Activated CD4-positive, alpha-beta T cell treated with anti-CD3 and anti-CD28 coated beads, Interleukin-2, amount 50 U/mL, for 4 hours (primary cell): ENCODE data around the gene SREBF2.
A peak's percentile ranks its signal among the peaks of the same experiment; 100 is the strongest.
"Not testable (repeated sequence)": the region's sequence is repeated elsewhere in the genome, so short reads cannot be mapped to it uniquely, and the experiment has no call there.

ENCODE experiments used
- DNase-seq, 2 experiments: peaks; one replicate each; pipeline ENCODE4 v3.0.0-alpha.2; 2020

SREBF2 gene

DNA sequence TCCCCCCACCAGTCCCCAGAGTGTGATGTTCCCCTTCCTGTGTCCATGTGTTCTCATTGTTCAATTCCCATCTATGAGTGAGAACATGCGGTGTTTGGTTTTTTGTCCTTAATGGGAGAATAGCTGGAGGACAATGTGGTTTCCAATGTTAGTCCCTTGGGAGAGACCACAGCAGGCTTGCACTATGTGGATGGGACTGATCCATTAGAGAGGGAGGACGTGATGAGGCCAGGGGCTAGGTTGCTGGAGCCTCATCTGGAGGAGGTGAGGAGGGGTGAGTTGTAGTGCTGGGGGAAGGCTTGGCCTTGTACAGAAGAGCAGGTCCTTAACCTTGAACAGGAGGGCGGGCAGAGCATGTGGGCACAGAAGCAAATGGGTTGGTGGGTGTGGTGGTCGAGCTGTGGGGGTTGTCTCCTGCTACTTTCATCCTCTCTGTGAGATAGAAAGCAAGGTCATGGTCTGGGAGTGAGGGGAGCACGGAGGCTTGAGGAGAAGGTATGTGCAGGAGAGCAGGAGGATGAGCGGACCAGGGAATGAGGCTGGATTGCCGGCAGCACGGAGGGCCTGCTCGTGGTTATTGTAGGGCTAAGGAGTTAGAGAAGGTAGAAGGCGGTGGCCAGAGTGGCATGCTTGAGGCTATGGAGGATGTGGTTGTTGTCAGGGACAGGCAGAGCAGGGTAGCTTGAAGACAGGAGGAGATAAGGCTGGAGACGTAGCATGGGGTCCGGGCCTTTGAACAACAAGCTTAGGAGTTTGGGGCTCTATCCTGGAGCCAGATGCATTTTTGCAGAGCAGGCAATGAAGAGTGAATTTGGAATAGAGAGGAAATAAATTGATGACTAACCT is 11.2 kb upstream of the SREBF2 start:
- no peak for DNase-seq

DNA sequence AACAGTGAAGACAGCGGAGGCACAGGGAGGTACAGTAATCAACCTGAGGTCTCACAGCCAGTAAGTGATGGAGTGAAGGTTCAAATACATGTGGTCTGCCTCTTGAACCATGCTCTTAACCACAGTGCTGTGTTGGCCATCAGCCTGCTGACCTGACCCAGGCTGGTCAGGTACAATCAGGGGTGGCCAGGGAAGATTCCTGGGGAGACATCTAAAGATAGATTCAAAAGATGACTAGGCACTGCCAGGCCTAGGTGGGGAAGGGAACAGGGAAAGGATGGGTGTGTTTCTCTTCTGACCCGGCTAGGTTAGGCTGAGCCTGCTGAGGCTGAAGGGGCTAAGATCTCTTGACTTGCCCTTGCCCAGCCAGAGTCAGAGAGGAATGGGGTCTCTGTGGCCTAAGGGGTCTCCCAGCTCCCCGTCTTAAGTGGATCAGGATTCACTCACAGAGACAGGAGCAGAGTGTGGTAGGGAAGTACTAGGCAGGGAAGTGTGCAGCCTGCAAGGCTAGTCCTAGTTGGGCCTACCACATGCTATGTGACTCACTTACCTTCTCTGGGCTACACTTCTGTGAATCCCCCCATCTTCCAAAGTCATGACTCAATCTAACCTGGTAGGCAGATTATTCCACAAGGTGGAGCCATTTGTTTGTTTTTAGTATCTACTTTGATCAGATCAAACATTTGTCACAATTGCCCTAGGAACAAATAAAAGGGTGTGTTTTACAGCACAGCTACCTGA is 10.4 kb upstream of the SREBF2 start:
- DNase-seq: peak; percentile 31 to 35

DNA sequence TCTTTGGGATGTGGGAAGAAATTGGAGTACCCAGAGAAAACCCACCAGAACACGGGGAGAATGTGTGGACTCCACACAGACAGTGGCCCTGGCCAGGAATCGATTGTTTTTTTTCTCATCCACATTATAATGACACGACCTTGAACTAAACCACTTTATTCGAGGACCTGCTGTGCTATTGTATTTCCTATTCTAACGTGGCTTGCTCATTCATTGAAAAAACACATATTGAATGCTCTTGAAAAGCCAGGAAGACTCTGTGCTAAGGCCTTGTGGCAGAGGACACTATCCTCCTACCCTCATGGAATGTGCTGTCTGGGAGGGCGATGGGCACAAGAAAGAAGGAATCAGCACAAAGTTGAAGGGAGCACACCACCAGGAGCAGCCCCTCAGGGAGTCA is 9.1 kb upstream of the SREBF2 start:
- DNase-seq: no peak

DNA sequence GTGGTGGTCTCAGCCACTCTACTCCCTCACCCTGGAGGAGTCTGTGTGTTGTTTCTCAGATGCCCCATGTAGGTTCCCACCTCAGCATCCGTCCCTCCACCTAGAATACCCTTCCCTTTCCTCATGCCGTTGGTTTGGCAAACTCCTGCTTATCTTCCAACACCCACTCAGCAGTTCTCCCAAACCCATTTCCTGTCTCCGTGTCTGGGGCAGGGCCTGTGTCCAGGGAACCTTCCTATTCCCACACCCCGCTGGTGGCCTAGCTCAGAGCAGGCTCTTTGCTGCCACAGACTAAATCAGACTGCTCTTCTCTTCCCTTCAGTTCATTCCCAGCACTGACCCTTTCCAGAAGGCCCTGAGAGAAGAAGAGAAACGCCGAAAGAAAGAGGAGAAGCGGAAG is 7.5 kb upstream of the SREBF2 start:
- DNase-seq: no peak

DNA sequence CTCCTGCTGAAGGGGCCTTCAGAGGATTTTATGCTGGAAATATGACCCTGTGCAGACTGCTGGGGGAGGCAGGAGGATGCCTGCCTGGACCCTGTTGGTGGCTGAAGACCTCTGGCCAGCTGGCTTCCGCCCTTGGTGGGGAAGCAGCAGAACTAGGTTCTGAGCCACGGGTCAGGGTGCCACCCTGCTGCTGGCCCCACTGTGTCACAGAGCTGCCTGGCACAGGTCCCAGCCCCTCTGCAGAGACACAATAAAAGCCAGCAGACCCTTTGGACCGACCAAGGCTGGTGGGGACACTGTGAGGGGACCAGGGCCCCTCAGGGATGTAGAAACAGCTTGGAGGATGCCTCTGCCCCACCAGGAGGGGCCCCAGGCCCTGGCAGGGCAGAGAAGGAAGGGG is 6.9 kb upstream of the SREBF2 start:
- DNase-seq: no peak

DNA sequence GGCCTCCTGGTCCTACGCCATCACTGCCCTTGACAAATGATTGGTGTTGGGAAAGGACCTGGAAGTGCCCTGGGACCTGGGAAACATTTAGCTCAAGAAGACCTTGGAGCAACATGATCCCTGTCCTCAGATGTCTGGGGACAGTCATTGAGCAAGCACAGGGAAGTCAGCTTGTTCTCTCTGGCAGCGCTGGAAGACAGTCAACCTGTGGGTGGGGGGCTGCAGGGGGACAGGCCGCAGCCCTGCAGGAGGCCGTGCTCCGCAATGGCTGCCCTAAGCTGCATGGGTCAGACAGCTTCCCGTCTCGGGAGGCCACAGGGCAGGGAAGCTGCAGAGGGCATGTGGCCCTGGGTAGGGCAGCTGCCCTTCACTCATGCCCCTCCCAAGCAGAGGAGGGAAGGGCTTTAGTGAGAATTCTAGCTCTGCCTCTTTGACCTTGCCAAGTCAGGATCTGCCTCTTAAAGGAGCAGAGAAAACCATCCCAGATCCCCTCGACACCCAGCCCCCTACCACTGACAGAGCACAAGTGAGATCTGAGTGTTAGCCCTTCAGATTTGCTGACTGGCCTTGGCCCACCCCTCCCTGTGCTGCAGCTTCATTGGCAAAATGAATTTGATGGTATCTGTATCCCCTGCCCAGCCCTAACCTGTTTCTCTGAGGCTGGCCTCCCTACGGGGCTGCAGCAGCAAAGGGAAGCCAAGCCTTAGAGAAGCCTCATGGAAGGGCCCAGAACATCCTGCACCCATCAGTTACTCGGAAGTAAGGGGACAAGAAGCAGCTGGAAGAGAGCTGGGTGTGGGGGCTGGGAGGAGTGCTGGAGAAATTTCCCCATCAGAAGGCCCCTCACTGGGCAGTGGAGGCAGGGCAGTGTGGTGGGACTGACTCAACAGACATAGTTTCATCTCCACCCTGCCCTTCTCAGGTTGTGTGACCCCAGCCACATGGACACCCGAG is 6.2 kb upstream of the SREBF2 start:
- DNase-seq: no peak

DNA sequence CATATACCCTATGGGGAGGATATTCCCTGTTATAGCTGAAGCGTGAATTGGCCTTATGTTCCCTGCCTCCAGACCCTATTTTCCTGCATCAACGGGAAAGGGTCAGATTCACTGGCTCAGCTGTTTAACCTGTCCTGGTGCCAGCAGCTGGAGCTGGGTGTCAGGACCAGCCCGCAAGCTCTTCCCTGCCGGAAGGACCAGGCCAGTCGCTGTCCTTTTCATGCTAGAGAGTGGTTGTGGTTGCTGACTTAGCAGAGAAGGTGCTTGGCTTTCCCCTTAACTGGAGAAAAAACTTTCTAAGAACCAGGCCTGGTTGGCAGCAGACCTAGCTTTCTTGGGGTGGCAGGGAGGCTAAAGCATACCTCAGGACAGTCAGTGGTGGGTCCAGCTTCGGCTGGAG is 5.2 kb upstream of the SREBF2 start:
- no peak for DNase-seq

DNA sequence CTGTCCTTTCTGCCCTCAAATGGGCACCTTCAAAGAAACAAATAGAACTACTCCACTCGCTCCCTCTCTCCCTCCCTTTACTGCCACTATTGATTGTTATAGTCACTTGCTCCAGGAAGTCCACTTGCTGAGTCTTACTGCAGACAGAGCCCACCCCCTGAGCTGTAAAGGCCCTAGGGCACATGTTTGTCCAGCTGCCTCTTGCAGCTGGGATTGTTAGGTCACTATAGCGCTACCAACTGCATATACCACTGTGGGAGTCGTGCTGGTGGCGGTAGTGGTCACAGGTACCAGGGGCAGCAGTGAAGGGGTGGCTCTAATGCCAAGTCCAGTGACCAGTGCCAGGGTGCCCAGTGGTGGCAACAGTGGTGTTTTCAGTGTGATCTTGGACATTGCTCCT is 4.4 kb upstream of the SREBF2 start:
- DNase-seq: no peak

DNA sequence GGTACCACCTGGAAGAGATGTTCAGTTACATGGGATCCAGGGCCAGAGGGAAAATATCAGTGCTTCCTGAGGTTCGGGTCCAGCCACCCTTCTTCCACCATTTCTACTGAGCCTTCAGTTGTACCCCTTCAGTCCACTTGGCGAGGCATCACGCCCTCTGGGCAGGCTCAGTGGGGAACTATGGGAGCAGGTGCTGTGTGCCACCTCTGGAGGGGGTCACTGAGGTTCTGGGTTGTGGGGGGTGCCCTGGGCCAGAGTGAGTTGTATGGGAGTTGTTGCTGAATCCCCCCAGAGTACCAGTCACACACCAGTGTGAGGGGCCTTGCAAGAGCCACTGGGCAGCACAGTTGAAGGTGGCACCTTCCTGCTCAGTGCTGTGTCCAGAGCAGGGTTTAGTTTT is 2.7 kb upstream of the SREBF2 start:
- DNase-seq: no peak

DNA sequence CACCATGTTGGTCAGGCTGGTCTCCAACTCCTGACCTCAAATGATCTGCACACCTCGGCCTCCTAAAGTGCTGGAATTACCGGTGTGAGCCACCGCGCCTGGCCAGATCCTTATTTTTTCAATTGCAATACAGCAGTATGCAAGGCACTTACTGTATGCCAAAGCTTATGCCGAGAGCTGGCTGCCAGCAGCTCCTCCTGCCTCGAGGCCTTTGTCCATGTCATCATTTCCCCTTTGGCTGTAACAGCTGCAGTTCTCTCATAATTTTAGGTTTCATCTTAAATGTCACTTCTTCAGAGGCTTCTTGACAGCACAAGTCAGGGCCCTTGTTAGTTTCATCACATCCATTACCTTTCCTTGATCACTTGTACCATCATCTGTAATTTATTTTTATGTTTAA is 1.5 kb upstream of the SREBF2 start:
- DNase-seq: no peak

DNA sequence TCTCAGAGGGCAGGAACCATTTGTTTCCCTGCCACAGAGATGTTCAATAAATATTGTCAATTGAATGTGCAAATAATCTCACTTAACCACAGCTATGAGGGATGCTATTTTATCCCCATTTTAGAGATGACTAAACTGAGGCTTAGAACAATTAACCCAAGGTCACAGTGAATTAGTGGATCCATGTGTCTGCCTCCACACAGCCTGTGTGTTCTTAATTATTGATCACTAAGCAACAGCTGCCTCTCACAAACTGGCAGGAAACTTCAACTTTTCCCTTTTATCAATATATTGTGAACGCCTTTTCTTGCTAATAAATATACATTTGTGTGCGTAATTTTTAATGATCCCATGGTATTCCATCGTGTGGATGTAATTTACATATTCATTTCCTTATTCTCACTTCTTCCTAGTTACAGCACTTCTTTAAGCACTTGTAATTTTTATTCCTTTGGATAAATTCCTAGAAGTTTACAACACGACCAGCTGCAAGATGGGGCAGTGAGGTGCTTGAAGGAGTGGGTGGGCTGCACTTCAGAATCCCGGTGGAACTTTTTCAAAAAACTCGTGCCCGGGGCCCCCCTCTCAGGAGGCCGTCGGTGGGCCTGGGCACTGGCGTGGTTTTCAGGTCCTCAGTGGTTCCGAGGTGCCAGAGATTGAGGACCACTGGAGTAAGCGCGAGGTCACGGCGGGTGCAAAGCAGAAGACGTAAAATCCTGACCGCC is 915 bp upstream of the SREBF2 start:
- no peak for DNase-seq

DNA sequence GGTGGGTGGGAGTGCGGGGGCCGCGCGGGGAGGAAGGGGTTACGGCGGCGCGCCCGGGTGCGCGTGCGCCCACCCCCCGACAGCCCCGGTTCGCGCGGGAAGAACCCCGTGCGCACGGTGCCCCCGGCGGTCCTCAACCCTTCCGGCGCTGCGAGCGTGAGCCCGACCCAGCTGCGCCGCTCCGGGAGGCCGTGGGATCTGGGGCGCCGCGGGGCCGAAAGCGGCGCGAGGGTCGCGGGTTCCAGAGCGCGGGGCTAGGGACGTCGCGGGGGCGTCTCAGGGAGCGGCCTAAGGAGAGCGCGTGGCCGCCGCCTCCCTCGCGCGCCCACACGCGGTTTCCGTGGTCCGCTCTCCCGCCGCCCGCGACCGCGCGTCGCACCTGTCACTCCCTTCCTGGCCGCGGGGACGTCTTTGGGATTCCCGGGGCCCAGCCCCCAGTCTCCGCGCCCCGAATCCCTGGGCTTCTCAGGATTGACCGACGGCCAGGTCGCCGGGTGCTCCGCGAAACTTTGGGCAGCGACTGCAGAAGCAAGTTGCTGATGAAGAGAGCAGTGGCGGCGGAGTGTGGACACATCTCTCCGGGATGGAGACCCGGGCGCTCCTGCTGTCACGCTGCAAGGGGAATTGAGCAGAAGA is 582 bp downstream of the SREBF2 start:
- DNase-seq: peak; percentile 13 to 31

DNA sequence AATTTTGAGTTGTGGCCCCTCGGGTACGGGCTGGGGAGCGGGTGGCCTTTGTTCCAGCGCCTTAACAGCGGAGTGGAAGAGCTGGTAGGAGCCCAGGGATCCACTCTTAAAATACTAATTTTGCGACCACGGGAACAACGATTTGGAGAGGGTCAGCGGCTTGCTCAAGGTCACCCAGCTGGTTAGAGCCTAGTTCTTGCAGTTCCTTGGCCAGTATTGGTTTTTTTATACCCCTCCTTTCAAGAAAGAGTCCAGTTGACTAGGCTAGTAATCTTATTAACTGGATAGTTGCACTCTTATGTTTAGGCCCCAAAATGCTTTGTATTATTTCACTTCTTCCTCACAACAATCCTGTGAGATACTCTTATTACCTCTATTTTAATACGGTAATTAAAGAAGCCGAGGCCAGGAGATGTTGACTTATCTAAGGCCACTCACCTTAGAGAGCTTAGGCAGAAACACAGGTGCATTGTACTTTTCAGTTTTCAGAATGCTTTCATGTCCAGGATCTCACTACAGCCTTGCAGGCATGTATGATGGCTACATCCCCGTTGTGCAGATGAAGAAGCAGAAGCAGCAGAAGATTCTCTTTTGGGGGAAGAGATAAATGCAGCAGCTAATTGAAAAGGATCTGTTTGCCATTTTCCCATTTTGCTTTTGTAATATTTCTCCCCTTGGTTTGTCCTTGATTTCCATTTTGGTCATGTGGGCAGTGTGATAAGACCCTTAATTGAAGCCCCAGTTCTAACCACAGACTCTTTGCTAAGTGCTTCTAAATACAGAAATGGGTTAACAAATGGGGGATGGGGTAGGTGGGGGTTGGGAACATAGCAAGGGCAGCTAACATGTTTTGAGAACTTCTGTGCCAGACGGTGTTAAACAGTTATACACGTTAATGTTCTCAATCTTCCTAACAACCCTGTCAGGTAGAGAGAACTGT is 1.4 kb downstream of the SREBF2 start:
- no peak for DNase-seq

DNA sequence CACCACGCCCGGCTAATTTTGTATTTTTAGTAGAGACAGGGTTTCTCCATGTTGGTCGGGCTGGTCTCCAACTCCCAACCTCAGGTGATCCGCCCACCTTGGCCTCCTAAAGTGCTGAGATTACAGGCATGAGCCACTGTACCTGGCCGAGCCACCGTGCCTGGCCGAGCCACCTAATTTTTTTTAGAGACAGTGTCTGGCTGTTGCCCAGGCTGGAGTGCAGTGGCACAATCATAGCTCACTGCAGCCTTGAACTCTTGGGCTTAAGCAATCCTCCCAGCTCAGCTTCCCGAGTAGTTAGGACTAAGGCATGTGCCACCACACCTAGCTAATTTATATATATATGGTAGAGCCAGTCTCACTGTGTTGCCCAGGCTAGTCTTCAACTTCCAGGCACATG is 2.6 kb downstream of the SREBF2 start:
- not testable (repeated sequence) for DNase-seq

DNA sequence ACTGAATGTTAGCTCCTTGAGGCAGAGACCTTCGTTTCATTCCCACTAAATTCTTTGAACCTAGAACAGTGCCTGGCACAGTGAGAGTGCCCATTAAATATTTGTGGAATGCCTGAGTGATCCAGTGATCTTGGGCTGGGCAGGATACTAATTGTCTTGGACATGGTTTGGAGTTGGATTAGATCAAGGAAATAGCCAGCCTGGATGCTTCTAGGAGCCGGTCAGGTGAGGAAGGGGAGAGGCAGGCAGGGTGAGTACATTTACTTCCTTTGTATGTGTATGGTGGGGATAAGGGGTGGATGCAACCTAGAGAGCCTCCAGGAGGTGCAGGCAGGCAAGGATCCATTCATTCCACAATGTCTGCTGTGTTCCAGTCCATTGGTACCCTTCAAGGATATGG is 3.6 kb downstream of the SREBF2 start:
- no peak for DNase-seq

DNA sequence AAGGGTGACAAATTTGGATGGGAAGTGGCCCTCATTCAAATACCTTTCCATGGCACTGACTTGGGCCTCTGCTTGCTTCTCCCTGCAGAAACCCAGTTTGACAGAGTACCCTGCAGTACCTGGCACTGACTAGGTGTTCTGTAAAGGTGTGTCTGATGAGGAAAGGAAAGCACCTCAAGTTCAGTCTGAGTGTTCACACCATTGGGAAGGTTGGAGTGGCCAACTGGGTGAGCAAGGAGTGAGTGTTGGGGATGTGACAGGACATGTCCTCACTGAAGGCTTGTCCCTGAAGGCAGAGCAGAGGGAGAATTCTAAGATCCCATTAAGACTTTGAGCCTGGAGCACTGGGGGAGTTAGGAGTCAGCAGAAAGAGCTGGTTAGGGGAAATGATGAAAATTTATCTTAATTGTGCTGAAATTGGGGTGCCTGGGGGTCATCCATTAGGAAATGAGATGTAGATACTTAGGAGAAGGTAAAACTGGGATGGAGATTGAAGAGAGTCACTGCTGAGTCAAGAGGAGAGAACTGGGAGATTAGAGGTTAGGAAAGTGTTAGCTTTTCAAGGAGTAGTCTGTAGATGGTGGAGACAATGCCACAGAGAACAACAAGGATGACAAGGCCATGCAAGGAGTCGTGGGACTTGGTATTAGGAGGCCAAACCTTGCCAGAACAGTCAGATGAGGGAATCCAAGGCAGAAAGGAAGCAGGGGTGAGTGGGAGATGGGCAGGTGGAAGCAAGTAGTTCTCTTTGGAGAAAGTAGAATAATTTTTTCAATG is 6.1 kb downstream of the SREBF2 start:
- no peak for DNase-seq

DNA sequence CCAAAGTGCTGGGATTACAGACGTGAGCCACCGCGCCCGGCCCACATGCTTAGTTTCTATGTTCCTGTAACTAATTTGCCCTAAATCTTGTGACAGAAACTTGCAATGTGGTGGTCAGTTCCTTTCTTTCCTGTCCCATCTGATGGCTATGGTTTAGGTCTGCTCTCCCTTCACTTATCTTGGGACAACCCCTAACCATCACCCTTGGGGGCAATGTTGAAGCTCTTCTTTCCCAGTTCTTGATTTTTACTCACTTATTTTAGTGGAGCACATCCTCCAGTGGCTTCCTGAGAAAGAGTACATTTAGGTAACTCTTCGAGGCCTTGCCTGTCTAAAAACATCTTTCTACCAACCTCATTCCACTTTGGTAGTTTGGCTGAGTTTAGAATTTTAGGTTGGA is 7.3 kb downstream of the SREBF2 start:
- DNase-seq: no peak

DNA sequence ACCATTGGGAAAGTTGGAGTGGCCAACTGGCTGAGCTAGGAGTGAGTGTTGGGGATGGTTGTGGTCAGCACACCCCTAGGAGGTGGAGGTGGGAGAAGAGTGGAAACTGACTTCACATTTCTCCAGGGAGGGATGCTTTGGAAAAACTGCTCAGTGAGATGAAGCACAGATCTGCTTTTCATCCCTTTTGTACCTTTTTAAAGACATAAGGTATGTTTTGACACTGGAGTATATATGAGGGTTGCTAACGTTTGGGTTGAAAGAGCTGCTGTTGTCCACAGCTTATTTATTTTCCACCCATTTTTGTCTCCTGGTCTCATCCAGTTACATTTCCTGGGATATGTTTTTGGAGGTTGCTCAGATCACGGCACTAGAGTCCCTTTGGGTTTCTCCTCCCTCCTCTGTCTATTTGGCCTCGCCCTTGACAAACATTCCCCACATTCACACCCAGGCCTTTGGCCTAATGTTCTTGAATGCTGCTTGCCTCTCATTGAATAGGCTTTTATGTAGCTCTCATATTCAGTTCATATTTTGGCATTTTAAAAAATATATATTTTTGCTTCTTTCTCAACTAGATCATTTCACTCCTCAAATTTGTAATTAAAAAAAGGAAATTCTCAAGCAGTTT is 8.3 kb downstream of the SREBF2 start:
- DNase-seq: no peak
